OCI-LY7 (cell line): ENCODE results near the gene OGT. TPM values are rescaled to one million over a fixed set of nuclear protein-coding genes. Genes with fewer than 3 reads are reported as not detected.
A peak's percentile ranks its signal among the peaks of the same experiment; 100 is the strongest.

Source experiments
- Bru-seq: library from RNA; stranded (reverse); fragments of 400-500 nt; gene quantifications from one replicate; lab custom pipeline; 2021; lab: Mats Ljungman, UMichigan
- BruChase-seq, 2 experiments: library from RNA; stranded (reverse); fragments of 400-500 nt; gene quantifications; one replicate each; lab custom pipeline; 2021; lab: Mats Ljungman, UMichigan
- BruUV-seq: library from RNA; stranded (reverse); fragments of 400-500 nt; replicated peaks from 2 replicates; lab custom pipeline; 2021; lab: Mats Ljungman, UMichigan
- CTCF ChIA-PET: fragments of 300-600 bp; sonication (Branson Sonifier 250); formaldehyde crosslinking; loops from one replicate; lab custom pipeline; 2022; ENCODE audit warnings: antibody characterized with exemption; ENCODE audit not compliant: unreplicated experiment; lab: Charles Lee
- POLR2A ChIA-PET: fragments of 300-600 bp; sonication (Branson Sonifier 250); formaldehyde crosslinking; loops from one replicate; lab custom pipeline; 2022; ENCODE audit warnings: antibody characterized with exemption; lab: Charles Lee
- DNase-seq: peaks from one replicate; pipeline ENCODE4 v3.0.0-alpha.2; 2015; ENCODE audit warnings: low spot score
- H2AFZ ChIP-seq: fragments of 200-600 bp; sonication (generic), shearing (Covaris generic); 2 replicates; pipeline ENCODE4 v1.6.1; 2014; ENCODE audit warnings: mild to moderate bottlenecking, antibody characterized with exemption, low read length, moderate library complexity
- H3K27ac ChIP-seq: fragments of 200-600 bp; sonication (generic); 2 replicates; pipeline ENCODE4 v1.5.1; 2014; ENCODE audit warnings: mixed run types, low read depth, mild to moderate bottlenecking, moderate library complexity, low read length, inconsistent platforms; ENCODE audit not compliant: poor library complexity, severe bottlenecking
- H3K36me3 ChIP-seq: fragments of 200-600 bp; sonication (generic); 2 replicates; pipeline ENCODE4 v1.6.1; 2014; ENCODE audit warnings: mild to moderate bottlenecking, antibody characterized with exemption, low read length, moderate library complexity, mixed read lengths; ENCODE audit not compliant: insufficient read depth
- H3K4me1 ChIP-seq: fragments of 200-600 bp; sonication (generic); 2 replicates; pipeline ENCODE4 v1.5.1; 2014; ENCODE audit warnings: mild to moderate bottlenecking, low read length; ENCODE audit not compliant: insufficient read depth, poor library complexity, severe bottlenecking
- H3K4me2 ChIP-seq: fragments of 200-600 bp; sonication (generic); 2 replicates; pipeline ENCODE4 v1.6.1; 2014; ENCODE audit warnings: mild to moderate bottlenecking, low read length
- H3K4me3 ChIP-seq: fragments of 200-600 bp; sonication (generic); 2 replicates; pipeline ENCODE4 v1.5.1; 2014; ENCODE audit warnings: mild to moderate bottlenecking, low read depth, low read length; ENCODE audit not compliant: poor library complexity, severe bottlenecking
- H3K79me2 ChIP-seq: fragments of 200-600 bp; sonication (generic); 2 replicates; pipeline ENCODE4 v1.6.1; 2016; ENCODE audit warnings: low read depth, mild to moderate bottlenecking, low read length, moderate library complexity, mixed read lengths; ENCODE audit not compliant: insufficient read depth
- H3K9me2 ChIP-seq: fragments of 200-600 bp; sonication (generic); 2 replicates; pipeline ENCODE4 v1.6.1; 2016; ENCODE audit warnings: mild to moderate bottlenecking, low read length, mixed read lengths; ENCODE audit not compliant: insufficient read depth
- H3K9me3 ChIP-seq: fragments of 200-600 bp; sonication (generic); 2 replicates; pipeline ENCODE4 v1.6.1; 2014; ENCODE audit warnings: mild to moderate bottlenecking, mixed run types, low read length, mixed read lengths
- H4K20me1 ChIP-seq: fragments of 200-600 bp; sonication (generic); 2 replicates; pipeline ENCODE4 v1.6.1; 2014; ENCODE audit warnings: mild to moderate bottlenecking, antibody characterized with exemption, low read length, moderate library complexity, mixed read lengths; ENCODE audit not compliant: insufficient read depth
- EZH2phosphoT487 ChIP-seq: fragments of 200-600 bp; sonication (generic); IDR thresholded peaks from 2 replicates; pipeline ENCODE4 v1.6.1; 2018; ENCODE audit warnings: low read depth, borderline replicate concordance, mild to moderate bottlenecking, mixed run types, antibody characterized with exemption, low read length, moderate library complexity, mixed read lengths
- intact Hi-C: fragments of 100-400 bp; cut with micrococcal nuclease; formaldehyde crosslinking; loops from one replicate; pipeline ENCODE4 v1.10.0; 2022; ENCODE audit not compliant: unreplicated experiment
- long read RNA-seq: library from polyadenylated mRNA; stranded (forward); transcript quantifications from one replicate; pipeline ENCODE4 v2.0.0, GENCODE V29; 2022
- total RNA-seq, 2 experiments: library from RNA; depleted of rRNA in 1 of 2; stranded (reverse); fragments of >200 nt in 1 of 2; shearing (Covaris generic) in 1 of 2; gene quantifications; 2 replicates each; pipeline ENCODE4 v1.2.3, GENCODE V29; 2014 to 2022
- TF ChIP-seq, protein P1 (sequence below): fragments of 200-600 bp; sonication (generic); conservative IDR thresholded peaks from 2 replicates; pipeline ENCODE4 v1.5.1; 2014; ENCODE audit warnings: mild to moderate bottlenecking, antibody characterized with exemption, low read length, moderate library complexity, mixed read lengths

OGT gene
- total RNA-seq (2014; rRNA removed; shearing (Covaris generic)): 160 and 185 TPM in 2 replicates
- total RNA-seq (2022): 291 and 387 TPM in 2 replicates
- percentile 96 among the genes with signal in this experiment for Bru-seq, nascent RNA
- percentile 99 among the genes with signal in this experiment for BruChase-seq, experiment 1, labeled RNA remaining after a 6-hour chase
- percentile 99 among the genes with signal in this experiment for BruChase-seq, experiment 2, labeled RNA remaining after a 2-hour chase
- long read RNA-seq, full-length matches to known transcripts: 11 of 167 reads
- long read RNA-seq, partial matches to known transcripts: 104 of 167 reads
- long read RNA-seq, other reads (novel, unspliced or antisense): 52 of 167 reads

DNA sequence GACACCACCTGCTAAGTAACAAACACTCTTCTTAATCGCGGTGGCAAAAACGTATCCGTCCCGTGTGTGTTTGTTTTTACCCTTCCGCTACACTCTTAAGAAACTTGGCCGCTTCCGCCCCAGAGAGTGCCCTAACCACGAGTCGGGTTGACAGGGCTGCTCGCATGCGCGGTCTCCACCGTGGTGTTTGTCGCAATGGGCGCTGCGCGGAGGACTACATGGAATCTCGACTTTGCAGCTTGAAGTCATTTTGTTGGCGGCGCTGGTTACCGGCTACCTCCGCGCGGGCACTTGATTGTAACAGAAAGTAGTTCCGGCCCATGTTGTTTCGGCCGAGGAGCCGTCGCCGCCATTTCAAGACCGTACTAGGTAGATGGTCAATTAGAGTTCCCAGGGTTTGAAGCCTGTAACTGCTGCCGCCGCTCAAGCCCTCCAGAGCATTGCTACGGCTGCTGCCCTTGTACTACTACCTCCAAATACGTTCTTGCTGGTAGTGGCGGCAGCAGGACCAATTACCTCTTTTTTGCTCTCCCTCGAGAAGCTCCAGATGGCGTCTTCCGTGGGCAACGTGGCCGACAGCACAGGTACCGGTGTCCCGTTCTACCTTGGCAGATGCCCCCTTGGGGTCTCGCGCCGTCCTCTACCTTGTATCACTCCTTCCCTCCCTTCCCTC is at the start of gene OGT:
TSS of gene OGT (plus strand) at position 352 of the 673 bp plus-strand sequence. CDS start at position 548, 196 bp downstream.
- no TSS peak for BruUV-seq

GRCh38 chrX:71487814-71488213 is 45.1 kb upstream of the OGT start:
- Histone ChIP-seq H4K20me1 (no peaks in the 10 kb centered on the region), H3K9me3 (no peaks in the 10 kb centered on the region), H3K4me3 (no peak overlapping the region), H2AFZ (no peak overlapping the region), H3K9me2 (no peaks in the 10 kb centered on the region), H3K27ac (no peak overlapping the region), H3K79me2 (no peaks in the 10 kb centered on the region), H3K36me3 (no peaks in the 10 kb centered on the region), H3K4me1 (no peaks in the 10 kb centered on the region), H3K4me2 (no peak overlapping the region)
- intact Hi-C loops: no loop called here
- POLR2A ChIA-PET: interaction anchor here (1.1 kb wide), 1 partner anchor 8 kb away, joined by 8 read pairs; no protein-coding TSS in a partner anchor
- no peak for DNase-seq
- no peak for TF ChIP-seq EZH2phosphoT487
- TF ChIP-seq, protein P1, sequence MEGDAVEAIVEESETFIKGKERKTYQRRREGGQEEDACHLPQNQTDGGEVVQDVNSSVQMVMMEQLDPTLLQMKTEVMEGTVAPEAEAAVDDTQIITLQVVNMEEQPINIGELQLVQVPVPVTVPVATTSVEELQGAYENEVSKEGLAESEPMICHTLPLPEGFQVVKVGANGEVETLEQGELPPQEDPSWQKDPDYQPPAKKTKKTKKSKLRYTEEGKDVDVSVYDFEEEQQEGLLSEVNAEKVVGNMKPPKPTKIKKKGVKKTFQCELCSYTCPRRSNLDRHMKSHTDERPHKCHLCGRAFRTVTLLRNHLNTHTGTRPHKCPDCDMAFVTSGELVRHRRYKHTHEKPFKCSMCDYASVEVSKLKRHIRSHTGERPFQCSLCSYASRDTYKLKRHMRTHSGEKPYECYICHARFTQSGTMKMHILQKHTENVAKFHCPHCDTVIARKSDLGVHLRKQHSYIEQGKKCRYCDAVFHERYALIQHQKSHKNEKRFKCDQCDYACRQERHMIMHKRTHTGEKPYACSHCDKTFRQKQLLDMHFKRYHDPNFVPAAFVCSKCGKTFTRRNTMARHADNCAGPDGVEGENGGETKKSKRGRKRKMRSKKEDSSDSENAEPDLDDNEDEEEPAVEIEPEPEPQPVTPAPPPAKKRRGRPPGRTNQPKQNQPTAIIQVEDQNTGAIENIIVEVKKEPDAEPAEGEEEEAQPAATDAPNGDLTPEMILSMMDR: no peak
- no TSS peak for BruUV-seq
- CTCF ChIA-PET: no interaction called here

More for the DNA sequence above, at the start of gene OGT:
- Histone ChIP-seq H3K27ac (peak within 1 kb of the TSS; percentile 80), H2AFZ (peak within 1 kb of the TSS; percentile 76), H3K4me3 (peak within 1 kb of the TSS; percentile 78), H3K9me2 (no peaks in the 10 kb centered on the region), H3K36me3 (peaks cover 36% of the 10 kb centered on the region), H3K9me3 (no peaks in the 10 kb centered on the region), H3K4me2 (peak within 1 kb of the TSS; percentile 94), H3K79me2 (peaks cover 50% of the 10 kb centered on the region), H3K4me1 (peaks cover 23% of the 10 kb centered on the region), H4K20me1 (peaks cover 20% of the 10 kb centered on the region)
- peak; percentile 98 for DNase-seq
- CTCF ChIA-PET: no interaction called here
- TF ChIP-seq EZH2phosphoT487: no peak
- TF ChIP-seq, protein P1: no peak
- POLR2A ChIA-PET: interaction anchor here (0.8 to 1.8 kb wide), 5 partner anchors 9 to 335 kb away, joined by 3 to 5 read pairs (median 4); partner anchors contain the start of gene TAF1
- intact Hi-C loops: loop anchor here (1.0 to 2.0 kb wide), 3 partner anchors 8 to 464 kb away; partner anchors contain the start of genes SNX12 and TAF1
